ENCODE data around the gene FAM3B.

The FAM3B gene

GRCh38 chr21:41319273-41319672 is 2.7 kb downstream of the FAM3B start:
- DNase-seq (ENCODE audit: low read depth) = no peak

GRCh38 chr21:41321211-41321907 is 4.8 kb downstream of the FAM3B start:
- DNase-seq (ENCODE audit: low read depth) = no peak

- DNase-seq (ENCODE audit: low read depth) = no peak
Measured at GRCh38 chr21:41321908-41322495, 5.4 kb downstream of the FAM3B start.

DNA sequence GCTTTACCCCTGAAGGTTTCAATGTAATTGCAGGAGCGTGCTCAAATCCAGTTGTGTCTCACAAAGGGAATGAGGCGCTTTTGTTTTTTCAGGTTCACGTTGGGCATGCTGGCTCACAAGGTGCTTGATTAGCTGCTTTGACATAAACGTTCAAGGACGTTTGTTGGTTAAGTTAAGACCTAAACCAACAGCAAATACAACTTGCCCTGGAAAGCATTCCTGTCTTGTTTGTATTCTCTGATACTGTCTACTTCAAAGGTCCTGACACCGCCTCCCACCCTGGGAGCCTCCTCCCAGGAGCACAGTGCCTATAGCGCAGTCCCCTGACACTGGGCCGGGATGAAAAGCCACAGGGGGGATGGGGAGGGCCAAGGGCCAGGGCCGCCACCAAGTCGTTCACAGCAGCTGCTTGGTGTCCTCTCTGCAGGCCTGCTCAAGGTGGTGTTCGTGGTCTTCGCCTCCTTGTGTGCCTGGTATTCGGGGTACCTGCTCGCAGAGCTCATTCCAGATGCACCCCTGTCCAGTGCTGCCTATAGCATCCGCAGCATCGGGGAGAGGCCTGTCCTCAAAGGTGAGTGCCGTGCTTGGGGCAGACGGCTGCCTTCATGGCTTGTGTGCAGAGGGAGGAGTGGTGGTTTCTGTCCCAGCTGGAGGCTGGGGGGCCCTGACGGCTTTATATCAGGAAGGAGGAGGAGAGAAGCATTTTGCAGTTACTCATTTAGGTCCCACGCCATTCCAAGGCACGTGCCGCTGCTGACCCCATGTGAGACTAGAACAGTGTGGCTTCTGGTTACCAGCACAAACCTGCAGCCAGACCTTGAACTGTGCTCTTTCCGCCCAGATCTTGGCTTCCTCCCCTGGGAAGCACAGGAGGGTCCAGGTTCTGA is 6.1 kb downstream of the FAM3B start:
- DNase-seq (ENCODE audit: low read depth) = no peak

GRCh38 chr21:41325138-41325912 is 8.7 kb downstream of the FAM3B start:
- no peak for DNase-seq (ENCODE audit: low read depth)

GRCh38 chr21:41326414-41327080 is 9.9 kb downstream of the FAM3B start:
- no peak for DNase-seq (ENCODE audit: low read depth)

DNA sequence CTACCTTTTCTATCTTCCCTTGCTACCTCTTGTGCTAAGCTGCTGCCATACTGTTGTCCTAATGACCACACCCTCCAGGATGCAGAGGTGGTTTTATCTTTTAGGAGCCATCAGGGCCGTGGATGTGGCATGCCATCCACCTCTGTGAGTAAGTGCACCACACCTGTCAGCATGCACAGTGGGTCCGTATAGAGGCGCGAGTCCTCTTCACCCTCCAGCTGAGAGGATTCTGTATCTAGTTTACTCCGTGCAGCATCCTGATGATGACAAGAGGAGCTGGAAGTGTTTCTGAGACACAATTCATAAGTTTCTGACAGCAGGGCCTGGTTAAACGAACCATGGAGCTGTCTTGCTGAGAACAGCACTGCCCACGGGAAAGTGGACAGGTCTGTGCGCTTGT is 11.2 kb downstream of the FAM3B start:
- no peak for DNase-seq (ENCODE audit: low read depth)

DNA sequence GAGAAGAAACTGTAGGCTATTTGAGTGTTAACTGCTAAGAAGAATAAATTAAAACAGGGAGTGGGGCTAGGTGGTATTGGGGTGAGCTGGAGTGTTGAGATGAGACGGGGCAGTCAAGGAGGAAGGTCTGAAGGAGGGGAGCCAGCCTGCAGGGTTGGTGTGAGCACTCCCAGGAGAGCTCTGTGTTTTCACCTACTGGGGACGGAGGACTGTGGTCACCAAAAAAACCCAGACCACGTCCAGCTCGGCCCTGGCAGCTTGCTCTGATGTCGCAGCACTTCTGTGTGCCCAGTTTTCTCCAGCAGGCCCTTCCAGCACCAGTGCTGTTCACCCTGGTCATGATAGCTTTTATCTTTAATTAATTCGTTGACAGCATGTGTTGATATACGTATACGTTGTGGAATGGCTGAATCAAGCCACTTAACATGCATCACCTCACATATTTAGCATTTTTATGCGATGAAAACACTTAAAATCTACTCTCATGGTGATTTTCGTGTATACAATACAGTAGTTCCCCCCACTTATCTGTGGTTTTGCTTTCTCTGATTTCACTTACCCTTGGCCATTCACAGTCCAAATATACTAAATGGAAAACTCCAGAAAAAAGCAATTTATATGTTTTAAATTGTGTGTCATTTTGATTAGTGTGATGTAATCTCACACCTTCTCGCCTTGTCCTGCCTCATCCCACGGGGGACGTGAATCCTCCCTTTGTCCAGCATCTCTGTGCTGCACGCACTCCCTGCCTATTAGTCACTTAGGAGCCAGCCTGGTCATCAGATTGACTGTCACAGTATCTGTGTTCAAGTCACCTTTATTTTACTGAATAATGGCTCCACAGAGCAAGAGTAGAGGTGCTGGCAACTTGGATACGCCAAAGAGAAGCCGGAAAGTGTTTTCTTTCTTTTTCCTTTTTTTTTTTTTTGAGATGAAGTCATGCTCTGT is 12.3 kb downstream of the FAM3B start:
- no peak for DNase-seq (ENCODE audit: low read depth)

- DNase-seq (ENCODE audit: low read depth) = no peak
Measured at GRCh38 chr21:41333752-41334151, 17.2 kb downstream of the FAM3B start.

GRCh38 chr21:41337515-41337914 is 20.9 kb downstream of the FAM3B start:
- no peak for DNase-seq (ENCODE audit: low read depth)

DNA sequence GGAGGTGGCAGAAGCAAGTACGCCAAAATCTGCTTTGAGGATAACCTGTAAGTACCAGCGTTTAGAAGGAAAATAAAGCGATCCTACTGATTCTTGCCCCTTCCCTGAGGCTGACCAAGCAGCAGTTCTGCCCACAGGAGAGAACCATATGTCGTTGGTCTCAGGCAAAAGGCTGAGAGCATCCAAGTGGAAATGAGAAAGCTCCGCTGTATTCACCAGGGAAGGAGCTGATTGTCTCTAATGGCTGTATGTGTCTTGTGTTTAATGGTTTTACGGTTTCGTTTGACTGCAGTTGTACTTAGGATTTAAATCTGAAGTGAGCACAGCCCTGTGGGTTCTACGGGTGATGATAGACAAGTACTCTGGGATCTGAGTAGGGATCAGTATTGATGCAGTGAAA is 21.9 kb downstream of the FAM3B start:
- DNase-seq (ENCODE audit: low read depth) = no peak

DNA sequence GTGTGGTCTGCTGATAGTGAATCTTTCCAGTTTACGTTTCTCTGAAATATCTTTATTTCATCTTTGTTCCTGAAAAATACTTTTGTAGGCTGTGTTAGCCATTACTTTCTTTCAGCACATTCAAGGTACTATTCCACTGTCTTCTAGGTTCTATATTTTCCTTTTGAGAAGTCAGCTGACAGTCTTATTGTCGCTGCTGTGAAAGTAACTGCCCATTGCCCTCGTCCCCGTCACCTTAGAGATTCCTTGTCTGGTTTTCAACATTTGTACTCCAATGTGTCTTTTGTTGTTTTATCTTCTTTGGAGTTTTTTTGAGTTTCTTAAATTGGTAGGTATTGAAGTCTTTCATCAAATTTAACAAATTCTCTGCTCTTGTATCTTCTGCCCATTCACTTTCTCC is 25.4 kb downstream of the FAM3B start:
- DNase-seq (ENCODE audit: low read depth) = no peak

DNA sequence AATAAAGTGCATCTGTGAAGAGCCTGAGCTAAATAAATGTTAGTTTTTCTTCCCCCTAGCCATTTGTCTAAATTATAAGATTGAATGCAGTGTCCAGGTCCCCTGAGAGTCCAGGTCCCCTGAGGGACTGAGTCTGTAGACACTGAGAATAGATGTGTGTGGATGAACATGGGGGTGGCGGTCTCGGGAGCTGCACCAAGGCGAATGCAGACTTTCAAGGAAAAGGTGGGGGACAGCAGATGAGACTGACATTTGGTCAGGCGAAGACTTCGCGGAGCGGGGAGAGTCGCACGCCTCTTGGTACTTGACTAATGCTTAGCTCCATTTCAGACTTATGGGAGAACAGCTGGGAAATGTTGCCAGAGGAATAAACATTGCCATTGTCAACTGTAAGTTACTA is 27.5 kb downstream of the FAM3B start:
- DNase-seq (ENCODE audit: low read depth) = no peak

- DNase-seq (ENCODE audit: low read depth) = no peak
Measured at GRCh38 chr21:41345356-41345755, 28.8 kb downstream of the FAM3B start.

- DNase-seq (ENCODE audit: low read depth) = no peak
Measured at GRCh38 chr21:41345934-41346685, 29.5 kb downstream of the FAM3B start.

DNA sequence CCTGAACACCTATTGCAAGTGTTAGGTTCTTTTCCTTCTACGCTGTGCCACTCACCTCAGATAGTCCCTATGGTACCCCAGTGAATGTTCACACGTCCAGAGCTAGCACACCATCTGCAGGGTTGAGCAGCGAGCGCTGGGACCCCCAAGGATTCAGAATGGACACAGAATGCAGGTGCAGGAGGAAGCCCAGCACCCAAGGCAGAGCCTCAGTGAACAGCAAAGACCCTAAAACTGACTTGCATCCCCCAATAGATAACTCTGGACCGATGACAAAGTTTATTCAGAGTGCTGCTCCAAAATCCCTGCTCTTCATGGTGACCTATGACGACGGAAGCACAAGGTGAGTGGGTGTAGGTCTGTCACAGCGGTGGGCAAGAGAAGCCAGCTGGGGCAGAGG is 30.2 kb downstream of the FAM3B start:
- DNase-seq (ENCODE audit: low read depth) = no peak

DNA sequence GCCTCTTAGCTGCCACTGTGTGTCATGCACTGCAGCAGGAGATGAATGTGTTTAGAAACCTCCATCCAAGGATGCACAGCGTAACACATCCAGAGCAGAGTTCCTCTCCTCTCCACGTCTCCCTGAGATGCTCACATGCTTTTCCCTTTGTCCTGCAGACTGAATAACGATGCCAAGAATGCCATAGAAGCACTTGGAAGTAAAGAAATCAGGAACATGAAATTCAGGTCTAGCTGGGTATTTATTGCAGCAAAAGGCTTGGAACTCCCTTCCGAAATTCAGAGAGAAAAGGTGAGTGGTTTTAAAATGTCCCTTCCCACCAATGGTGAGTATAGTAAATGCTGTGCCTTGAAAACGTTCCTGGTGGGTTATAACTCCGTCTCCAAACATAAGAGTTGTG is 31.8 kb downstream of the FAM3B start:
- no peak for DNase-seq (ENCODE audit: low read depth)

GRCh38 chr21:41349126-41349525 is 32.5 kb downstream of the FAM3B start:
- DNase-seq (ENCODE audit: low read depth) = no peak

GRCh38 chr21:41349619-41350390 is 33.2 kb downstream of the FAM3B start:
- DNase-seq (ENCODE audit: low read depth) = no peak
